Activated CD4-positive, alpha-beta T cell treated with anti-CD3 and anti-CD28 coated beads, Interleukin-2, amount 10 ng/mL, durations not matched to agents 7 days and 5 days (primary cell): Measurements from ENCODE around the gene FHIT. TPM values are rescaled to one million over a fixed set of nuclear protein-coding genes. Genes with fewer than 3 reads are reported as not detected.

Experiments used
- CTCF ChIA-PET: fragments of 350-600 bp; sonication (Branson Sonifier 250); formaldehyde crosslinking; loops from one replicate; lab custom pipeline; 2021; ENCODE audit warnings: antibody characterized with exemption; lab: Charles Lee
- POLR2A ChIA-PET: fragments of 350-600 bp; sonication (Branson Sonifier 250); formaldehyde crosslinking; loops from one replicate; lab custom pipeline; 2021; ENCODE audit warnings: antibody characterized with exemption; lab: Charles Lee
- DNase-seq: peaks from one replicate; pipeline ENCODE4 v3.0.0-alpha.2; 2020
- H3K27ac Mint-ChIP-seq: one replicate; pipeline ENCODE4 v1.8.0; 2021; ENCODE audit warnings: mild to moderate bottlenecking, moderate library complexity, mixed read lengths
- H3K27me3 Mint-ChIP-seq: one replicate; pipeline ENCODE4 v1.8.0; 2021; ENCODE audit warnings: mixed read lengths
- H3K36me3 Mint-ChIP-seq: one replicate; pipeline ENCODE4 v1.8.0; 2021; ENCODE audit warnings: low read depth, mixed read lengths
- H3K4me1 Mint-ChIP-seq: one replicate; pipeline ENCODE4 v1.8.0; 2021; ENCODE audit warnings: mixed read lengths
- H3K4me3 Mint-ChIP-seq: one replicate; pipeline ENCODE4 v1.8.0; 2021; ENCODE audit warnings: mild to moderate bottlenecking, moderate library complexity, mixed read lengths
- H3K9me3 Mint-ChIP-seq: one replicate; pipeline ENCODE4 v1.8.0; 2021; ENCODE audit warnings: mixed read lengths
- total RNA-seq, 2 experiments: library from RNA; stranded (reverse); gene quantifications; one replicate each; pipeline ENCODE4 v1.2.3, GENCODE V29; 2021

The FHIT gene
- total RNA-seq, 2 experiments from 2014 or later, result 39.4 to 41.2 TPM

DNA sequence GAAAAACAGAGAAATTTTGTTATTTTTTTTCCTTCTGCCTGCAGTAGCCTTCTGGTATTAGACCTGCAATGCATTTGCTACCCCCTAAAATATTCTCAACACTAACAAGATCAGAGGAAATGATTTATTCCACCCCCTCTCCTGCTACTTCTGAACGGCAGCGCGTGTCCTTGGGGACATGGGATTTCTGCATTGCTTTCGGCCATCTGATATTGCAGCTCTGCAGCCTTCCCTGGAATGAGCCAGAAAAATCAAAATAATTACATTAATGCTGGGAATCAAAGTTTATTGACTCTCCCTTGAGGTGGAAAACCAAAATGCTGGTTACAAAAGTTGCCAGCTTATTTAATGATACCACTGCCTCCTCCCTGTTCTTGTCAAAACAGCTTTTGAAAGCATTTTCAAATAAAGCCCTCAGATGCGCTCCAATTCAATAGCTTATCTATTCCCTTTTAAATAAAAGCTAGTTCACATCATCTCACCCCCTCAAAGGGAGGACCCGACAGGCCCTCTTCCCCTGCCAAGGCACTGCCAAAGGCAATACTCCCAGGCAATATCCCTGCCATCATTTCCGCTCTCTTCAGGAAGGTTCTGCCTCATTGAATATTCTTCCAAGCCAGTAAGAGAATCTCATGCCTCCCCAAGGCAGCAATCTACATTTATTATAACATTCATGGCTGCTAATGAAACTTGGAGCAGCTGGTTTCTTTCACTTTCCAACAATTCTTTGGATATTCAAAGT, 96.6 kb downstream of the FHIT start:
- POLR2A ChIA-PET, result no interaction called here
- CTCF ChIA-PET, result no interaction called here
- H3K27me3 Mint-ChIP-seq, result no peaks in the 10 kb centered on the region
- H3K4me3 Mint-ChIP-seq, result no peak overlapping the region
- peaks cover 2% of the 10 kb centered on the region for H3K4me1 Mint-ChIP-seq
- no peaks in the 10 kb centered on the region for H3K36me3 Mint-ChIP-seq
- H3K9me3 Mint-ChIP-seq, result no peaks in the 10 kb centered on the region
- no peak overlapping the region for H3K27ac Mint-ChIP-seq
- no peak for DNase-seq

DNA sequence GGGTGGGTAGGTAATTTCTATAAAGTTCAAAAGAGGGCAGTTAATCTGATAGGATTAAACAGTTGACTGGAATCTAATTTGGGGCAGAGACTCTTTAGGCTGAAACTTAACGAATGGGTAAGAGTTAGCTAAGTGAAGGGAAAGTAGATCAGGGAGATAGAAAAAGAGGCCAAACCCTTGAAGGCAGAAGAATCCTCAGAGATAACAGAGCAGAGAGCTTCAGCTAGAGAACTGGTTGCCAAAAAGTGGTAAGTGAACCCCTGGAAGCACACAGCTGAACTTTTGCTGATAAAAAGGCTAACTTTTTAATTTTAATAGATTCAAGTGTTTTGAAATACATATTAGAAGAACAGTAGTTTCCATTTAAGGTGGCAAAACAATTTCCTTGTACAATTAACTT, 99.2 kb downstream of the FHIT start:
- peaks cover 3% of the 10 kb centered on the region for H3K9me3 Mint-ChIP-seq
- CTCF ChIA-PET, result no interaction called here

DNA sequence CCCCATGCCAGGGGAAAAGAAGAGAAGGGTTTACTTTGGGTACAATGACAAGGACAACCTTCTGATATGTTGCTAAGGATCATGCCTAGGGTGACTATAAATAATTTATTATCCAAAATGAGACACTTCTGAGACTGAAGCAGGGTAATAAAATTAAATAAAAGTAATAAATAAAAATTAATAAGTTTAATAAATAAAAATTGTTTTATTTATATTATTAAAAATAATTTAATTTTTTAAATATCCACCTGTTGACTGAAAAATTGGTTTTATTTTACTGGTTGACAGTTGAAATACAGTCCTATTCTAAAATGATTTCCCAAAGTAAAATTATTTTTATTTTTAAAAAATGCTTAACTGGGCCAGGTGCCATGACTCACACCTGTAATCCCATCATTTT, 102.0 kb downstream of the FHIT start:
- no peaks in the 10 kb centered on the region for H3K27me3 Mint-ChIP-seq
- no peak overlapping the region for H3K27ac Mint-ChIP-seq
- no peaks in the 10 kb centered on the region for H3K4me1 Mint-ChIP-seq
- H3K36me3 Mint-ChIP-seq, result no peaks in the 10 kb centered on the region
- H3K4me3 Mint-ChIP-seq, result no peak overlapping the region
- CTCF ChIA-PET, result interaction anchor here (0.5 kb wide), 1 partner anchor 881 kb away, joined by 3 read pairs; no protein-coding TSS in a partner anchor
- no peak for DNase-seq
- peaks cover 5% of the 10 kb centered on the region for H3K9me3 Mint-ChIP-seq
- POLR2A ChIA-PET, result no interaction called here

More for the DNA sequence above, 99.2 kb downstream of the FHIT start:
- DNase-seq, result no peak
- H3K36me3 Mint-ChIP-seq, result no peaks in the 10 kb centered on the region
- POLR2A ChIA-PET, result no interaction called here
- H3K27ac Mint-ChIP-seq, result no peak overlapping the region
- no peaks in the 10 kb centered on the region for H3K27me3 Mint-ChIP-seq
- no peaks in the 10 kb centered on the region for H3K4me1 Mint-ChIP-seq
- no peak overlapping the region for H3K4me3 Mint-ChIP-seq

DNA sequence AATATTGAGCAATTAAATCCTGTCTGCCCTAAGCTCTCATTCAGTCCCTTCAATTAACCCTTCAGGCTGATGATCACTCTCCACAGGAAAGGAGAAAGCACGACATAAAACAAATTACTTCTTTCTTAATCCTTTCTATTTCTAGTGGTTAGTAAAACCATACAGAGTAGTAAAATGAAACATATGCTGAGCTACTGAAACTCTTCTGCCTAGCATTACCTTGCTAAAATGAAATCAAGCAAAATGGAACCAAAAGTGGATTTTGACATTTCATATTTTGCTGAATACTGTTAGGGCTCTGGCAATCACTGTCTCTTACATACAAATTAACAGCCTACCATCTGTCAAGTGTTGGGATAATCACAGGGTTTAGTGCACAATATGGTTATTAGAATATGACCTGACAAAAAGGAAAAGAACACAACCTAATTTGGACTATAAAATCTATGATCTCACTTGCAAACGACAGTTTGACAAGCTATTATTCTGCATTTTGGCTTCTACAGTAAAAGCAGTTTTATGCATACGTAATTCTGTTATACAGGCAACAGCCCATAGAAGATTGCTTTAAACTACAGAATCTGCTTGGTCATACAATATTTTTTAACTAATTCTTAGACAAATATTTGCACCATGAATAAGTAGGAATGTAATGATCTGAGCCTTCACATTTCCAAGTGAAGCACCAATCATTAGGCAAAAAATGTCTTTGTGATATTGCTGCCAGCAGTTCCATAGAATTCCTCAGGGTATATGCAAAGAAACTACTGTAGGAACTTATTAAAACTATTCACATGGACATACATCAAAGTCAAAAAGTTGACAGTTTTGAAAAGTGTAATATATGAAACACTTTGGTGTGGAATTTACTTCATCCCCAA, 105.0 kb downstream of the FHIT start:
- no peaks in the 10 kb centered on the region for H3K36me3 Mint-ChIP-seq
- no peaks in the 10 kb centered on the region for H3K4me1 Mint-ChIP-seq
- CTCF ChIA-PET, result no interaction called here

DNA sequence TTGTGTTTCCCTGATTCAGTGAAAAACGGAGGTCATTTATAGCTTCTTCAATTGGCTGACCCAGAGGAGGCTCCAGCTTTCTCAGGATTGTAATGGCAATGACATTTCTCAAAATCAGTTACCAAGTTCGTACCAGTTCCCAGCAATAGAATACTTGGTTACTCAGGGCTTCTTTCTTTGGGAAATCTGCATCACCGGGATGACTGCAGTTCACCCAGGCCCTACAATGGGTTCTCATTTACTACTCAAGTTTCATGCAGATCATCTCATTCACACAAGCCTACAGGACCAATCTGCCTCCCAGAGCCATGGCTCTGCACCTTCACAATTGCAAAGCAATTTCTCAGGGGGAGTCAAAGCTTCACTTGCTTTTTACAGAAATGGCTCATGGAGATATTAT, 109.6 kb downstream of the FHIT start:
- Mint-ChIP-seq H3K4me3 (no peak overlapping the region), H3K27me3 (no peaks in the 10 kb centered on the region), H3K4me1 (no peaks in the 10 kb centered on the region), H3K27ac (no peak overlapping the region), H3K36me3 (no peaks in the 10 kb centered on the region), H3K9me3 (peaks cover 2% of the 10 kb centered on the region)
- POLR2A ChIA-PET, result no interaction called here
- CTCF ChIA-PET, result no interaction called here
- DNase-seq, result no peak

More for the DNA sequence above, 105.0 kb downstream of the FHIT start:
- Mint-ChIP-seq H3K27me3 (no peaks in the 10 kb centered on the region), H3K27ac (no peak overlapping the region), H3K9me3 (peaks cover 5% of the 10 kb centered on the region), H3K4me3 (no peak overlapping the region)
- no peak for DNase-seq
- POLR2A ChIA-PET, result no interaction called here

DNA sequence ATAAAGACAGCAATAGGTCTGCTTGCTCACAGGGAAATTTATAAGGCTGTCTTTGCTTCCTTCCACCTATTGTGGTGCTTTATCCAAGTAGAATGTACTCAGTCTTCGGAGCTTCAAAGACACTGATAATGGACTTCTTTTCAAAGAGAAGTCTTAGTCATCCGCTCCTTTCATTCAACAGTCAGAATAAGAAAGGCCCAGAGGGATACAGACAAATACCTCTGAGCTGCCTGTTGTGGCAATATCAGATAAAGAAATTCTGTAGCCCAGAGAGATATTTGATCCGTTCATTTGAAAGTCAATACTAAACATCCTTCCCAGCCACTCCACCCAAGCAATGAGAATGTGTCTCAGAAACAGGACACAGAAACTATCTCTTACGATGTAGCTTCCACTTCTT, 110.0 kb downstream of the FHIT start:
- H3K27ac Mint-ChIP-seq, result no peak overlapping the region
- peaks cover 2% of the 10 kb centered on the region for H3K9me3 Mint-ChIP-seq
- H3K4me3 Mint-ChIP-seq, result no peak overlapping the region
- H3K36me3 Mint-ChIP-seq, result no peaks in the 10 kb centered on the region
- no peak for DNase-seq
- H3K27me3 Mint-ChIP-seq, result no peaks in the 10 kb centered on the region
- ChIA-PET CTCF (no interaction called here), POLR2A (no interaction called here)
- H3K4me1 Mint-ChIP-seq, result no peaks in the 10 kb centered on the region

DNA sequence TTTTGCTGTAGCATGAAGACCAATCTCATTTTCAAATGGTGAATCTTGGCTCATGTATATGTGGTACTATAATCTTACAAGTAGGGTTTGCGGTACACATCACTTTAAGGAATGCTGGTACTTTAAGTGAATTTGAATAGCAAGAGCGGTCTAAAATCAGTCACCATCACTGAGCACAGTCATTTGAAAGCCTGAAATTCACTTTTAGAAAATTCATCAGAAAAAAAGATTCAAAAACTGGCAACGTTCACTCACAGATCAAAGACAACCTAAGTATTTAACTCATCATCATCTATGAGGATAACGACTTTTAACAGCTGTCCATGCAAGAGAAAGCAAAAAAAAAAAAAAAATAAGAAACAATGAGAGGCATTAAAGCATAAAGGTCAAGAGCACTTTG, 111.6 kb downstream of the FHIT start:
- H3K4me1 Mint-ChIP-seq, result no peaks in the 10 kb centered on the region
- CTCF ChIA-PET, result no interaction called here
- no peak for DNase-seq

DNA sequence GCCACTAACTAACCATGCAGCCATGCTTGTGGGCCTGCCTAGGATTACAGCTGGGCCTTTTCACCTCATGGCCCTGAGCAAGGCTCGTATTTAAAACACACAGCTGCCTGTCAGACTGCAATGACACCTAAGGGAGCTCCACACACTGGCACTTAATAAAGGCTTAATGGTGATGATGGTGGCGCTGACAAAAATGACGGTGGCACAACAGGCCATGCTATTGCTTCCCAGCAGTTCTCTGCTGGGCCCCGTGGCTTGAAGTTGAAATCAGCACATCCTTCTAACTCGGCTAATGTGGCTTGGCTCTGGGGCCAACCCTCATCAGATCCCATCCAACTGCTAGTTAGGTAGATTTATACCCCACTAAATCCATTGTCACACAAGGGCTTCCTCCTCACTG, 112.9 kb downstream of the FHIT start:
- Mint-ChIP-seq H3K9me3 (no peaks in the 10 kb centered on the region), H3K4me3 (no peak overlapping the region)
- CTCF ChIA-PET, result no interaction called here

More for the DNA sequence above, 111.6 kb downstream of the FHIT start:
- no peaks in the 10 kb centered on the region for H3K9me3 Mint-ChIP-seq
- H3K4me3 Mint-ChIP-seq, result no peak overlapping the region
- no peaks in the 10 kb centered on the region for H3K27me3 Mint-ChIP-seq
- POLR2A ChIA-PET, result no interaction called here
- H3K36me3 Mint-ChIP-seq, result no peaks in the 10 kb centered on the region
- no peak overlapping the region for H3K27ac Mint-ChIP-seq

DNA sequence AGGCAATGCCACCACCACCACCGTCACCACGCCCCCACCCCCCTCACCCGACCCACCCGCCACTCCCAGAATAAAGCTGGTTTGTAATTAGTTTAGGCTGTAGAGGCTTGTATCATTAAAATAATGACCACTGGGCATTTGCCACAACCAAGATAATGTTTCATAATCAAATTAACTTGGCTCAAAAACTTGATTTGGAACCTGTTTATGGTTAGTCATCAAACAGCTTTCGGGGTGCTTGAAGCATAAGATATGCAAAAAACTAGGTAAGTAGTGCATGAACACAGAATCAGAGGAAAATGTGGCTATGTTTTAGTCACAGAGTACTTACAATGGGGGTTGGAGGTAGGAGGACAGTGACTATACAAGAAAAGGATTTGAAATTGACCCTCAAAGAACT, 115.1 kb downstream of the FHIT start:
- no peaks in the 10 kb centered on the region for H3K4me1 Mint-ChIP-seq
- H3K27me3 Mint-ChIP-seq, result no peaks in the 10 kb centered on the region
- no peaks in the 10 kb centered on the region for H3K36me3 Mint-ChIP-seq
- no peaks in the 10 kb centered on the region for H3K9me3 Mint-ChIP-seq
- no peak overlapping the region for H3K4me3 Mint-ChIP-seq
- ChIA-PET CTCF (no interaction called here), POLR2A (no interaction called here)
- DNase-seq, result no peak
- no peak overlapping the region for H3K27ac Mint-ChIP-seq

More for the DNA sequence above, 112.9 kb downstream of the FHIT start:
- Mint-ChIP-seq H3K27ac (no peak overlapping the region), H3K27me3 (no peaks in the 10 kb centered on the region), H3K36me3 (no peaks in the 10 kb centered on the region), H3K4me1 (no peaks in the 10 kb centered on the region)
- POLR2A ChIA-PET, result no interaction called here
- DNase-seq, result no peak

DNA sequence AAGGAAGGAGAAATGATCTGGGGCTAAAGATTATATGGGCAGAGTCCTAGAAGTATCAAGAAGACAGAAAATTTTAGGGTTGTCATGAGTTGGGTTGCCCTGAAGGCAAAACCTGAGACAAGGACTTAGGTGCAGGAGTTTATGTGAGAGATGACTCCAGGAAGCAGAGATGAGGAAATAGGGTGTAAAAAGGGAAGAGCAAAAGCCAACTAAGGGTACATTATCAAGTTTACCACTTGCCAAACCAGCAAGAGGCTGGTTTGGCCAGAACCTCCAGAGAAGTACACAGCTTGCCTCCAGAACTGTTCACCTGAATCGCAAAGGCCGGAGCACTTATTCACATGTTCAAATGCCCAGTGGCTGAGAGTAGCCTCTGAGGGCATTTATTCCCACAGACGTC, 116.7 kb downstream of the FHIT start:
- Mint-ChIP-seq H3K4me1 (no peaks in the 10 kb centered on the region), H3K36me3 (no peaks in the 10 kb centered on the region), H3K9me3 (peaks cover 2% of the 10 kb centered on the region), H3K27ac (no peak overlapping the region), H3K4me3 (no peak overlapping the region), H3K27me3 (no peaks in the 10 kb centered on the region)
- DNase-seq, result no peak
- POLR2A ChIA-PET, result no interaction called here
- CTCF ChIA-PET, result interaction anchor here (1.2 to 1.7 kb wide), 2 partner anchors 35 to 60 kb away, joined by 3 read pairs; no protein-coding TSS in a partner anchor

DNA sequence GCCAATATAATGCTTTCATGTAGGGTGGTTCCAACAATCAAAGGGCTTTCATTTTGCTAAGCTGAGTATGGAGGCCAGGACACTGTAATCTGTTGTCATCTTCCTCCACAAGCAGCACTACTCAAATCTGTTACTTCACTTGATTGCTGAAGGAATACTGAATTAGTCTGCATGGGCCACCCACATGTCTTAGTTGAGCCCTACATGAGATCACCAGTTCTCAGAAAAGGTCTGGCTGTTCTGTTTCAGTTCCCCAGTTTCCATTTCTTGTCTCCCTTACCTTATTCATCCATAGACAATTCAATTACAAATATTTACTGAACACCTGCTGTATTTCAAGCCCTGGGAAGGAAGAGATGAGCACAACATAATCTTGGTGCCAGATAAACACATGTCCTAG, 119.2 kb downstream of the FHIT start:
- no peaks in the 10 kb centered on the region for H3K36me3 Mint-ChIP-seq
- H3K9me3 Mint-ChIP-seq, result peaks cover 9% of the 10 kb centered on the region
- no peaks in the 10 kb centered on the region for H3K27me3 Mint-ChIP-seq
- no peak for DNase-seq
- no peak overlapping the region for H3K27ac Mint-ChIP-seq
- H3K4me3 Mint-ChIP-seq, result no peak overlapping the region
- H3K4me1 Mint-ChIP-seq, result no peaks in the 10 kb centered on the region
- CTCF ChIA-PET, result no interaction called here
- POLR2A ChIA-PET, result no interaction called here

DNA sequence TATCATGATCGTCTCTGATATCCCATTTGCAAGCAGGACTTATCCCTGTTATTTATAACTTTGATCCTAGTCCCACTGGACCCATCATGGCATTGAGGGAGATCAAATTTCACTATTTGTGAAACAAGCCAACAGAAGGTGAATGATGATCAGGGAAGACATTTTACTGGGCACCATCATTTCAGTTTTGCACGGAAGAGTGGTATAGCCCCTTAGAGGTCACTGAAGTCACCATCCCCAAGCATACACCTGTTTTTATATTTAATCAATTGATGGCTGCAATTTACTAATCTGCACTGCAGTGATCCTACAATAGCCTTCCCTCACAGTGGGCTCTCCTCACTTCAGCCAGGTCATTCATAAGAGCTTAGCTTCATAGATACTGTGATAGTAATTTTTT, 132.4 kb downstream of the FHIT start:
- POLR2A ChIA-PET, result no interaction called here

More for the DNA sequence above, 132.4 kb downstream of the FHIT start:
- Mint-ChIP-seq H3K36me3 (peaks cover 3% of the 10 kb centered on the region), H3K4me3 (no peak overlapping the region), H3K27me3 (no peaks in the 10 kb centered on the region), H3K27ac (no peak overlapping the region), H3K4me1 (peaks cover under 1% of the 10 kb centered on the region), H3K9me3 (peaks cover 2% of the 10 kb centered on the region)
- no peak for DNase-seq
- CTCF ChIA-PET, result no interaction called here
